Astrocyte of the cerebellum (primary cell): ENCODE results near the gene LIN54.

Experiments used
- DNase-seq: peaks from one replicate; pipeline ENCODE4 v3.0.0-alpha.2; 2011; ENCODE audit warnings: low read depth
- H3K4me3 ChIP-seq: 2 replicates; pipeline ENCODE4 v1.5.1; 2011; ENCODE audit warnings: mild to moderate bottlenecking, low read depth, low read length, moderate library complexity
- in situ Hi-C: cut with HindIII; loops from 2 replicates; pipeline ENCODE4 v1.10.0; 2017; ENCODE audit warnings: low sequenced_read_pairs
- TF ChIP-seq, protein P1 (sequence below): IDR thresholded peaks from 2 replicates; pipeline ENCODE4 v1.5.1; 2012; ENCODE audit warnings: low read length, low read depth, moderate library complexity, mild to moderate bottlenecking; ENCODE audit errors: missing control alignments

LIN54 gene

DNA sequence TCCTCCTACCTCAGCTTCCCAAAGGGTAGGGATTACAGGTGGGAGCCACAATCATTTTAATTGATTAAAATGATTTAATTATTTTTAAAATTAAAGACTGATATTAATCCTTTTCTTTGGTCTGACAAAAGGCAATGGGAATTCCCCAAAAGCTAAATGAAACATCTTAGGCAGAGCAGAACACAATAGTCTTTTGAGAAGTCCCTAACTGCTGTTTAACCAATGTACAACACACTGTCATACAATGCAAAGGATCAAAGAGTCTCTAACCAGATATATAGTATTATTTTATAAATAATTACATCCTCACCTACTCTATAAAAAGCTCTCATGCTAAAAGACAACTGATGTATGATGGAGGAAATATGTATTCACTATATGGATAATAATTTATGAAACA is 63.1 kb downstream of the LIN54 start:
- in situ Hi-C loops, result no loop called here
- DNase-seq, result no peak
- TF ChIP-seq, protein P1, sequence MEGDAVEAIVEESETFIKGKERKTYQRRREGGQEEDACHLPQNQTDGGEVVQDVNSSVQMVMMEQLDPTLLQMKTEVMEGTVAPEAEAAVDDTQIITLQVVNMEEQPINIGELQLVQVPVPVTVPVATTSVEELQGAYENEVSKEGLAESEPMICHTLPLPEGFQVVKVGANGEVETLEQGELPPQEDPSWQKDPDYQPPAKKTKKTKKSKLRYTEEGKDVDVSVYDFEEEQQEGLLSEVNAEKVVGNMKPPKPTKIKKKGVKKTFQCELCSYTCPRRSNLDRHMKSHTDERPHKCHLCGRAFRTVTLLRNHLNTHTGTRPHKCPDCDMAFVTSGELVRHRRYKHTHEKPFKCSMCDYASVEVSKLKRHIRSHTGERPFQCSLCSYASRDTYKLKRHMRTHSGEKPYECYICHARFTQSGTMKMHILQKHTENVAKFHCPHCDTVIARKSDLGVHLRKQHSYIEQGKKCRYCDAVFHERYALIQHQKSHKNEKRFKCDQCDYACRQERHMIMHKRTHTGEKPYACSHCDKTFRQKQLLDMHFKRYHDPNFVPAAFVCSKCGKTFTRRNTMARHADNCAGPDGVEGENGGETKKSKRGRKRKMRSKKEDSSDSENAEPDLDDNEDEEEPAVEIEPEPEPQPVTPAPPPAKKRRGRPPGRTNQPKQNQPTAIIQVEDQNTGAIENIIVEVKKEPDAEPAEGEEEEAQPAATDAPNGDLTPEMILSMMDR, result no peak
- no peak overlapping the region for H3K4me3 ChIP-seq

DNA sequence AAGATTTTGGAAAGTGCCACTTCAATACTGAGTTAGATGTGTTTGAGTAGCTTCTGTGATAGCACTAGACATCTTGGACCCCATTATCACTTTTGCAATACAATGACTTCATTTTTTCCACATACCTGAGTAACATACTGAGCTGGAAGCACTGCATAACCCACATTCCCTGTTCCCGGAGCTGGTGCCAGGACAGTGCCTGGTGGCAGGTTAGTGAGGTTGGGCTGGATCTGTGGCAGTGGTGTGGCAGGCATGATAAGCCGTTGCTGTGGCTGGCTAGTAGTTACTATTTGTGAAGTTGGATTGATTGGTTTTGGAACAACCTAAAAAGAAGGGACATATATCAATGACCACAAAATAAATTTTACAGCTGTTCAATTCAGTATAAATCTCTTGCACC is 71.2 kb downstream of the LIN54 start:
- TF ChIP-seq, protein P1, result no peak
- in situ Hi-C loops, result no loop called here

GRCh38 chr4:82934441-82934840 is 76.2 kb downstream of the LIN54 start:
- in situ Hi-C loops, result no loop called here
- DNase-seq, result no peak
- TF ChIP-seq, protein P1, result no peak
- no peak overlapping the region for H3K4me3 ChIP-seq

More for the DNA sequence above, 71.2 kb downstream of the LIN54 start:
- DNase-seq, result no peak
- no peak overlapping the region for H3K4me3 ChIP-seq

GRCh38 chr4:82930848-82931755 is 79.5 kb downstream of the LIN54 start:
- in situ Hi-C loops, result no loop called here
- DNase-seq, result no peak
- no peak overlapping the region for H3K4me3 ChIP-seq
- TF ChIP-seq, protein P1, result no peak

DNA sequence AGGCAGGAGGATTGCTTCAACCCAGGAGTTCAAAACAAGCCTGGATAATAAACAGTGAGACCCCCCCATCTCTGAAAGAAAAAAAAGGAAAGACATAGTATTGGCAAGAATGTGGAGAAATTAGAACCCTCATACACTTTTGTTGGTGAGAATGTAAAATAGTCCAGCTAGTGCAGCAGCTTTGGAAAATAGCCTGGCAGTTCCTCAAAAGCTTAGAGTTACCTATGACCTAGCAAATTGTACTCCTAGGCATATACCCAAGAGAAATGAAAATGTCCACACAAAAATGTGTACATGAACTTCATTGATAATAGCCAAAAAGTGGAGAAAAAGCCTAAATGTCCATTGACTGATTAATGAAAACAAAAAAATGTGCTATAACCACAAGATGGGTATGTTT is 88.8 kb downstream of the LIN54 start:
- TF ChIP-seq, protein P1, result no peak
- DNase-seq, result no peak
- in situ Hi-C loops, result no loop called here
- H3K4me3 ChIP-seq, result no peak overlapping the region

GRCh38 chr4:82919386-82919785 is 91.2 kb downstream of the LIN54 start:
- no peak overlapping the region for H3K4me3 ChIP-seq
- in situ Hi-C loops, result no loop called here
- TF ChIP-seq, protein P1, result no peak
- DNase-seq, result no peak
